HT-29 (cell line): Measurements from ENCODE around the gene AGPAT4. TPM values are rescaled to one million over a fixed set of nuclear protein-coding genes. Genes with fewer than 3 reads are reported as not detected.
"Not testable (repeated sequence)": the region's sequence is repeated elsewhere in the genome, so short reads cannot be mapped to it uniquely, and the experiment has no call there.

Source experiments
- DNase-seq: peaks from one replicate; pipeline ENCODE4 v3.0.0-alpha.2; 2015; ENCODE audit warnings: low spot score
- total RNA-seq: library from RNA; depleted of rRNA; stranded (reverse); fragments of >200 nt; shearing (Covaris generic); gene quantifications from 2 replicates; pipeline ENCODE4 v1.2.3, GENCODE V29; 2014

The AGPAT4 gene
- total RNA-seq, 1 experiment from 2014 or later = 0.56 TPM

GRCh38 chr6:161200610-161201370 is 73.1 kb downstream of the AGPAT4 start:
- DNase-seq = no peak

- no peak for DNase-seq
These were observed 74.0 kb downstream of the AGPAT4 start for GRCh38 chr6:161199850-161200249.

- no peak for DNase-seq
These were observed 74.9 kb downstream of the AGPAT4 start for GRCh38 chr6:161198783-161199460.

GRCh38 chr6:161198176-161198575 is 75.7 kb downstream of the AGPAT4 start:
- no peak for DNase-seq

- no peak for DNase-seq
These were observed 78.5 kb downstream of the AGPAT4 start for GRCh38 chr6:161195386-161195785.

- no peak for DNase-seq
These were observed 79.5 kb downstream of the AGPAT4 start for GRCh38 chr6:161194374-161194773.

- no peak for DNase-seq
These were observed 81.0 kb downstream of the AGPAT4 start for GRCh38 chr6:161192636-161193411.

- DNase-seq = no peak
These were observed 82.2 kb downstream of the AGPAT4 start for GRCh38 chr6:161191671-161192070.

- no peak for DNase-seq
These were observed 82.9 kb downstream of the AGPAT4 start for GRCh38 chr6:161191007-161191406.

GRCh38 chr6:161189891-161190290 is 84.0 kb downstream of the AGPAT4 start:
- DNase-seq = no peak

GRCh38 chr6:161188547-161189465 is 85.1 kb downstream of the AGPAT4 start:
- no peak for DNase-seq

- no peak for DNase-seq
These were observed 87.6 kb downstream of the AGPAT4 start for GRCh38 chr6:161186173-161186769.

GRCh38 chr6:161181121-161181520 is 92.7 kb downstream of the AGPAT4 start:
- DNase-seq = no peak

- not testable (repeated sequence) for DNase-seq
These were observed 95.7 kb downstream of the AGPAT4 start for GRCh38 chr6:161178155-161178554.

- DNase-seq = not testable (repeated sequence)
These were observed 97.4 kb downstream of the AGPAT4 start for GRCh38 chr6:161176428-161176827.

- not testable (repeated sequence) for DNase-seq
These were observed 101.1 kb downstream of the AGPAT4 start for GRCh38 chr6:161172769-161173168.

- DNase-seq = no peak
These were observed 102.7 kb downstream of the AGPAT4 start for GRCh38 chr6:161171207-161171606.

GRCh38 chr6:161169696-161170095 is 104.2 kb downstream of the AGPAT4 start:
- DNase-seq = peak; percentile 23

- no peak for DNase-seq
These were observed 104.8 kb downstream of the AGPAT4 start for GRCh38 chr6:161169035-161169434.

- peak; percentile 10 for DNase-seq
These were observed 105.5 kb downstream of the AGPAT4 start for GRCh38 chr6:161168281-161168891.
